AG04450 (cell line): ENCODE data around the gene TCFL5. TPM values are rescaled to one million over a fixed set of nuclear protein-coding genes. Genes with fewer than 3 reads are reported as not detected.

Source experiments
- CTCF ChIA-PET: fragments of 300-600, 350-600 bp; formaldehyde crosslinking; extraction: SDS; loops from one replicate; lab custom pipeline; 2022; ENCODE audit warnings: antibody characterized with exemption, inconsistent platforms; lab: Charles Lee
- POLR2A ChIA-PET: fragments of 350-600 bp; formaldehyde crosslinking; extraction: SDS; loops from one replicate; lab custom pipeline; 2021; ENCODE audit warnings: antibody characterized with exemption, inconsistent platforms; lab: Yijun Ruan, JAX
- DNase-seq: peaks from one replicate; pipeline ENCODE4 v3.0.0-alpha.2; 2011; ENCODE audit warnings: low read depth, low spot score
- H3K27ac ChIP-seq: one replicate; pipeline ENCODE4 v1.5.1; 2012; ENCODE audit warnings: low read depth, low read length, control low read depth
- H3K27me3 ChIP-seq: one replicate; pipeline ENCODE4 v1.6.0; 2012; ENCODE audit warnings: low read length; ENCODE audit not compliant: control insufficient read depth, insufficient read depth
- H3K4me3 ChIP-seq: 2 replicates; pipeline ENCODE4 v1.5.1; 2011; ENCODE audit warnings: mild to moderate bottlenecking, low read depth, low read length, control low read depth
- H3K9me3 ChIP-seq: 2 replicates; pipeline ENCODE4 v1.5.1; 2012; ENCODE audit warnings: low read length; ENCODE audit not compliant: control insufficient read depth, insufficient read depth
- polyA minus RNA-seq: library from RNA; depleted of rRNA, polyadenylated mRNA; stranded (reverse); fragments of >200 nt; gene quantifications from 2 replicates; pipeline ENCODE4 v1.2.3, GENCODE V29; 2011; rRNA and poly(A)+ RNA removed
- polyA plus RNA-seq: library from polyadenylated mRNA; depleted of rRNA; stranded (reverse); fragments of >200 nt; gene quantifications from 2 replicates; pipeline ENCODE4 v1.2.3, GENCODE V29; 2011; rRNA removed
- TF ChIP-seq, protein P1 (sequence below): IDR thresholded peaks from 2 replicates; pipeline ENCODE4 v1.5.1; 2011; ENCODE audit warnings: low read depth, low read length, control low read depth, inconsistent platforms

The TCFL5 gene
- polyA plus RNA-seq (8.7 and 9.9 TPM in 2 replicates), polyA minus RNA-seq (4.0 and 5.1 TPM in 2 replicates)

DNA sequence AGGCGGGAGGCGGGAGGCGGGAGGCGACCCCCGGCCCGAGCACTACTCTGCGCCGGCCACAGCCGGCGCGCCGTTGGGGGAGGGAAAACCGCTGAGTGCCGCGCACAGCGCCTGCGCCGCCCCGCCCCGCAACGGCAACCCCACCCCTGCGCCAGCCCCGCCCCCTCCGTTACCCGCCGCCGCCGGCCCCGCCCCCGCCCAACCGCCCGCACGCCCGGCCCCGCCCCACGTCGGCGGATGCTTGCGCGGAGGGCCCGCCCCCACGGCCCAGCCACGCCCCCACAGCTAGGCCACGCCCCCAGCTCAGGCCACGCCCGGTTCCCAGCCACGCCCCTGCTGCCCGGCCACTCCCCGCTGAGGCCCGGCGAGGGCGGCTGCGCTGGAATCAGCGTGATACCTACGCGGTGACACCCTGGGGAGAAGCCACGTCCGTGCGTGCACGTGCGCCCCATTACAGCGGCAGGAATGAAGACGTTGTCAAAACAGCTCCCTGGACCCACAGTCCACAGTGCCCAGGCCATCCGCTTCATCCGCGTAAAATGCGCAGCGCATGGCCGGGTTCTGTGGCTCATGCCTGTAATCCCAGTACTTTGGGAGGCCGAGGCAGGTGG is at the start of gene TCFL5:
TCFL5 (minus strand) TSS at position 97 of the 611 bp plus-strand sequence. CDS start 152 bp downstream, outside the sequence.
- ChIA-PET CTCF (interaction anchor here (0.6 to 1.2 kb wide), 2 partner anchors 38 to 53 kb away, joined by 3 to 4 read pairs; no protein-coding TSS in a partner anchor), POLR2A (interaction anchor here (0.6 to 1.0 kb wide), 4 partner anchors 11 to 75 kb away, joined by 3 to 9 read pairs (median 3); no protein-coding TSS in a partner anchor)
- TF ChIP-seq, protein P1, sequence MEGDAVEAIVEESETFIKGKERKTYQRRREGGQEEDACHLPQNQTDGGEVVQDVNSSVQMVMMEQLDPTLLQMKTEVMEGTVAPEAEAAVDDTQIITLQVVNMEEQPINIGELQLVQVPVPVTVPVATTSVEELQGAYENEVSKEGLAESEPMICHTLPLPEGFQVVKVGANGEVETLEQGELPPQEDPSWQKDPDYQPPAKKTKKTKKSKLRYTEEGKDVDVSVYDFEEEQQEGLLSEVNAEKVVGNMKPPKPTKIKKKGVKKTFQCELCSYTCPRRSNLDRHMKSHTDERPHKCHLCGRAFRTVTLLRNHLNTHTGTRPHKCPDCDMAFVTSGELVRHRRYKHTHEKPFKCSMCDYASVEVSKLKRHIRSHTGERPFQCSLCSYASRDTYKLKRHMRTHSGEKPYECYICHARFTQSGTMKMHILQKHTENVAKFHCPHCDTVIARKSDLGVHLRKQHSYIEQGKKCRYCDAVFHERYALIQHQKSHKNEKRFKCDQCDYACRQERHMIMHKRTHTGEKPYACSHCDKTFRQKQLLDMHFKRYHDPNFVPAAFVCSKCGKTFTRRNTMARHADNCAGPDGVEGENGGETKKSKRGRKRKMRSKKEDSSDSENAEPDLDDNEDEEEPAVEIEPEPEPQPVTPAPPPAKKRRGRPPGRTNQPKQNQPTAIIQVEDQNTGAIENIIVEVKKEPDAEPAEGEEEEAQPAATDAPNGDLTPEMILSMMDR: no peak

DNA sequence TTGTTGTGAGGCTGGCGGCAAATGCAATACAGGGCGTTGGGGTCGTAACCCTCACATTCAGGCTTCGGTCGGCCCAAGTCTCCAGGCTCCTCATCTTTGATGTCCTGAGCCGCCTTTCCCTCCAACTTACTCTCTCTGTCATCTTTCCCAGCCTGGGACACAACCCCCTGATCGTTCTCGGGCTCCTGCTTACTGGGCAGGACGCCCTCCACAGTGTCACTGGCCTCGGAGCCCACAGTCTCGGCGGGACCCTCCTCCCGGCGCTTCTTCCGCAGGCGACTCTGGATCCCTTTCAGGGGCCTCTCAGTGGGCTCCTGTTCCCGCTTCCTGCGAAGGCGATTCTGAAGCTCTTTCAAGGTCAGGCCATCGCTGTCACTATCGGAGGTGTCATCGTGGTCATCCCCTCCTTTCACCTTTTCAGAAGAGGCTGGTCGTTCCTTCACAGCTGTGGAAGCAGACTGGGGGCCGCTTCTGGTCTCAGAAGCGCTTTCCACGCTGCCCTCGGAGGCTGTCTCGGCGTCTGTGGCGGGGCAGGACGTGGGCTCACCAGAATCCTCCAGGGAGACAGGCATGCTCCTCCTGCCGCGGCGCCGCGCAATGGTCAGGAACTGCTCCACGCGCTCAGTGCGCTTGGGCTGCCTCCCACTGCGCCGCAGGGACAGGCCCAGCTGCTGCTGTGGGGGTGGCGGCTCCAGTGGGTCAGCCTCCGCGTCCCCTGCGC is 49.3 kb upstream of the TCFL5 start:
- no peak overlapping the region for H3K4me3 ChIP-seq
- H3K27ac ChIP-seq: no peak overlapping the region
- TF ChIP-seq, protein P1: no peak
- CTCF ChIA-PET: interaction anchor here (1.0 to 2.6 kb wide), 3 partner anchors 10 to 11 kb away, joined by 3 to 14 read pairs (median 4); no protein-coding TSS in a partner anchor
- no peaks in the 10 kb centered on the region; the same call in 1 of the 2 replicates for H3K9me3 ChIP-seq
- H3K27me3 ChIP-seq: no peaks in the 10 kb centered on the region
- POLR2A ChIA-PET: no interaction called here
- DNase-seq: no peak

More for the DNA sequence above, at the start of gene TCFL5:
- Histone ChIP-seq H3K27me3 (no peaks in the 10 kb centered on the region), H3K27ac (no peak within 1 kb of the TSS), H3K9me3 (no peaks in the 10 kb centered on the region; the same call in 1 of the 2 replicates), H3K4me3 (peak within 1 kb of the TSS; percentile 68)
- DNase-seq: peak; percentile 49

DNA sequence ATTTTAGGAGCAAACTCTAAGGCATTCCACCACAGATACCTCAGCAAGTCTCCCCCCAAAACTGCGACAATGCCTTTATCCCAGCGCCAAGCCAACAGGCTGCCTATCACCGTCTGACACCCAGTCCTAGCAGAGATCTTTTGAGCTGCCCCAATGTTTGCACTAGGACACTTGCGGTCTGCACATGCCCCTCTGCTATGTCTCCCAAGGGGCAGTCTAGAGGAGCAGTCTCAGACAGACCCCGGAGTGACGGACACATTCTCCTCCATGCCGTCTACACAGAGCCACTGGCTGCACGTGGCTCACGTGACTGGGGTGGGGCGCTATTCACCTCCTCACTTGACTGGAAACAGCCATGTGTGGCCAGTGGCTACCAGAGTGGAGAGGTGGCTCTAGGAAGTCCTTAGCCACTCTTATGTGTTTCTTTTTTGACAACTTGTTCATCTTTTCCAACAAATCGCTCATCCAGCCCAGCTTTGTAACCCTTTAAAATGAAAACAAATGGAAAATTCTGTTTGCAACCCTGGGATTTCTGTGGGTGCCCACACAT is 48.7 kb upstream of the TCFL5 start:
- TF ChIP-seq, protein P1: no peak
- Histone ChIP-seq H3K27me3 (no peaks in the 10 kb centered on the region), H3K4me3 (no peak overlapping the region), H3K9me3 (no peaks in the 10 kb centered on the region; the same call in 1 of the 2 replicates), H3K27ac (no peak overlapping the region)
- POLR2A ChIA-PET: no interaction called here
- DNase-seq: no peak
- CTCF ChIA-PET: interaction anchor here (1.0 to 1.3 kb wide), 2 partner anchors 10 kb away, joined by 3 to 4 read pairs; no protein-coding TSS in a partner anchor

DNA sequence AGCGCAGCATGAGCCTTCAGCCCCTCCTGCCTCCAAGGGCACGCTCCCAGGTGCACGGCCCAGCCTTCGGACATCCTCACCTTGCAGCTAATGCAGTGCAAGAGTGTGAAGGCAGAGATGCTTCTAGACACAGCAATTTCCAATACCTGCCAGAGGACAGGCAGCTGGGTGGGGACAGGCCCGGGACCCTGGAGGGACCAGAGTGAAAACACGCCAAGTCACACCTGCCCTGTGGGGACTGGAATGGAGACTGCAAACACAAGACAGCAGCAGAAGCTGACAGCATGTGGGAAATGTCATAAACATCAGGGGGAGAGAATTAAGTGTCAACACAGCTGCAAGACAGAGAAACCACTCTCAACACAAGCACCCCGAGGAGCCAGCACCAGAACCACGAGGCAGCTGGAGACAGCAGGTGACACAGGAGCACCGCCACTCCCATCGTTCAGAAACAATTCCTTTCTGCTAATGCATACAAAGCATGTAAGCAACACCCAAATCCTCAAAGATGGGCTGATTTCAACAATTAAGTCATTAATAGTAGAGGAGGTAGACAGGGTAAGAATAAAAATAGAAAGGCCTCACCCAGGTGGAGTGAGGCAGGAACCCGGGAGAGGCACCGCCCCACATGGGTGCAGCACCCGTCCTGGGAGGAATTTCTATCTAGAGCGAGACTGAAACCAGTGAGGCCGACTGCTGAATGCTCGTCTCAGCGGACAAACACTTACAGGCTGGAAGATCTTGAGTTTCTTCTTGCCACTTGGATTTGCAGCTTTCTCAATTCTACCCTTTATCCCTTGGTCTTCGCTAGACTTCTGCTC is 47.6 kb upstream of the TCFL5 start:
- TF ChIP-seq, protein P1: no peak
- ChIA-PET CTCF (interaction anchor here (0.8 kb wide), 1 partner anchor 10 kb away, joined by 3 read pairs; no protein-coding TSS in a partner anchor), POLR2A (interaction anchor here (0.6 kb wide), 1 partner anchor 8 kb away, joined by 3 read pairs; no protein-coding TSS in a partner anchor)
- Histone ChIP-seq H3K27me3 (no peaks in the 10 kb centered on the region), H3K27ac (no peak overlapping the region), H3K4me3 (no peak overlapping the region), H3K9me3 (no peaks in the 10 kb centered on the region; the same call in 1 of the 2 replicates)
- DNase-seq: no peak
